AG08395 (cell line): ENCODE measurements around the gene ART3.
"Not testable (repeated sequence)": the region's sequence is repeated elsewhere in the genome, so short reads cannot be mapped to it uniquely, and the experiment has no call there.

ENCODE experiments used
- DNase-seq: peaks from one replicate; pipeline ENCODE4 v3.0.0; 2012; ENCODE audit warnings: mixed read lengths, low spot score

ART3 gene

DNA sequence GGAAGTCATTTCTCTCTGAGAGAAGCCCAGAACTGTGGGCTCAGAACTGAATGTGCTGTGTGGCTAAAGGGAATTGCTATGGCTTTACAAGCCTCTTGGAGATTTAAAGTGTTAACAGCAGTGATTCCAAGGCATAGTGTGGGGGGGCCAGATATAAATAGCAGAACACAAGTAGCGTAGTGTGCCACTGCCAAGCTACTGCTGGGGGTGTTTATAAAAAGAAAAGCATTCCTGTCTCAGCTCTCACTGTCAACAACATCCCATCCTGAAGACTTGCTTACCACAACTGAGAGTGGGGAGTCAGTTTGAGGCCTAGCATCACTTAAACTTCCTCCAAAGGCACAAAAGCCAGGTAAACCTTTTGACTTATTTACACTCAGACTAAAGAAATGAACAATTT lies at the start of gene ART3:
TSS of gene ART3 (plus strand) at position 242 of the 400 bp plus-strand sequence. CDS start 1,181 bp downstream, outside the sequence.
- DNase-seq: no peak

DNA sequence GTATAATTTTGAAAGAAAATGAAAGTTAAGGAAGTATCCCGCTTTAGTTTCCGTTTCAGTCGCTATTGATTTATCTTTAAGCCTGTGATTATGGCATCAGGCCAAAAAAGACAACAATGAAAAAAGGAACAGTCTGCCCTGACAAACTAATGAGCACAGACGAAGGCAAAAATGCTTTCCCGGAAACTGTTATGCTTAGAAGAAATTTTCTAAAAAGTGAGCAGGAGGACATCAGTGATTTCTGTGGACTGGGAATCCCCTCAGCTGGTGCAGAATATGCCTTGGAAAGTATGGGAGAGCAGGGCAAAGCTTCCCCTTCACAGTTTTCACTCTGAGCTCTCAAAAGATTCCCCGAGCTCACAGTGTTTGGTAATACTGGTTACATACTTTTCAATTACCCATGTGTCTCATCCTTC lies 46.2 kb upstream of the ART3 start:
- no peak for DNase-seq

- no peak for DNase-seq
Observed at GRCh38 chr4:76029300-76029699, 45.2 kb upstream of the ART3 start.

DNA sequence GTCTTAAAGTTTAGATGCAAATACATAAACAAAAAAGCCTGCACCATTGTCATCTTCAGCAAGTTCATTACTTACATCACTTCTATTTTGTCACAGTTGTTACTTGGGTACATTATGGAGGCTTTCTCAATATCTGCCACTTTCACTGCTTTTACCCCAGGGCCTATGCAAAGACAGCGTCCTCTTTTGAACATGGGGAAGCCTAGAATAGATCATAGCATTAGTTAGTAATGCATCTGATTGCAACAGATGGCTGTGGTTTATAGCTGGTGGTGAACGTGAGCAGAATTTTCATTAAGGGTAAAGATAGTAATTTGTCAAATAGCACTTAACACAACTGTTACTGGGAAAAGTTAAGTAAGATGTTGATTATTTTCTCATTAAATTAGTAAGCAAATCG lies 39.4 kb upstream of the ART3 start:
- DNase-seq: no peak

DNA sequence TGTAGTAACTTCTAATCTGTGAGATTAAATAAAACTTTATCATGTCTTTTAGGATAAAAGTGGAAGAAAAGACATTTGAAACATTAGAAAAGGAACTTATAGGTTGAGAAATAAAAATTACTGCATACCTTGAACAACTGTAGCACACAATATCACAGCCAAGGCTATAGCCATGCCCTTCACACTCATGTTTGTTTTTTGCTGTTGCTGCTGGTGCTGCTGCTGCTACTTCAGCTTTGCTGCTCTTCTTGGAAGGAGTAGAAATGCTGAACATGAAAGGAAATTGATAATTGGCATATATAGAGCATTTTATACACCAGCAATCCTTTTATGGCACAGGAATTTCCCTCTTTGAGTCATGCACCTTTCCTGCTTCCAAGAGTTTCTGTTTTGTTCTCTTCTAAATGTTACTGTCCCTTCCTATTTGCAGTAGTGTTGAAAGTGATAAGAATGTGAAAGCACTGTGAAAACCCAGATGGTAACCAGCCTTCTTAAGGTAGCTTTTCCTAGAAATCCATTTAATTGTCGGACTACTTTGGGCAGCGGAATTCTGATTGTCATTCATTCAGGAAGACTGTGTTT lies 38.6 kb upstream of the ART3 start, which contains the start of gene CXCL11:
TSS of gene CXCL11 (minus strand) at position 272 of the 582 bp plus-strand sequence. CDS start at position 189, 83 bp downstream.
- DNase-seq: no peak

DNA sequence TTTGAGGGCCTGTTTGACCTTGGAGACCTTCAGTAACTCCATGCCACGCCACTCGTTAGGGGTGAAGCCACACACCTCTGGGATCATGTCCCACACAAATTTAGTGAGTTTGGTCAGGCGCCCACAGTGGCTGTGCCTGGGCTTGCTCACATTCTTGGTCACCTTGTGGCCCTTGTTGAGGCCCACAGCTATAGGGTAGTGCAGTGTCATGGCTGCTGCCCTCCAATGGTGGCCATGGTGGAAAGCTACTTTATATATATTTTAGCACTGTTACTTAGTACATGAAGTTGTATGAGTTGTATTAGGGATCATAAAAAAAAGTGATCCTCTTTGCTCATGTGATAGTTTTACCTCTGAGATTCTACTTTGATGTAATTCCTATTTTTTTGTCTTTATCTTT lies 37.7 kb upstream of the ART3 start:
- no peak for DNase-seq

DNA sequence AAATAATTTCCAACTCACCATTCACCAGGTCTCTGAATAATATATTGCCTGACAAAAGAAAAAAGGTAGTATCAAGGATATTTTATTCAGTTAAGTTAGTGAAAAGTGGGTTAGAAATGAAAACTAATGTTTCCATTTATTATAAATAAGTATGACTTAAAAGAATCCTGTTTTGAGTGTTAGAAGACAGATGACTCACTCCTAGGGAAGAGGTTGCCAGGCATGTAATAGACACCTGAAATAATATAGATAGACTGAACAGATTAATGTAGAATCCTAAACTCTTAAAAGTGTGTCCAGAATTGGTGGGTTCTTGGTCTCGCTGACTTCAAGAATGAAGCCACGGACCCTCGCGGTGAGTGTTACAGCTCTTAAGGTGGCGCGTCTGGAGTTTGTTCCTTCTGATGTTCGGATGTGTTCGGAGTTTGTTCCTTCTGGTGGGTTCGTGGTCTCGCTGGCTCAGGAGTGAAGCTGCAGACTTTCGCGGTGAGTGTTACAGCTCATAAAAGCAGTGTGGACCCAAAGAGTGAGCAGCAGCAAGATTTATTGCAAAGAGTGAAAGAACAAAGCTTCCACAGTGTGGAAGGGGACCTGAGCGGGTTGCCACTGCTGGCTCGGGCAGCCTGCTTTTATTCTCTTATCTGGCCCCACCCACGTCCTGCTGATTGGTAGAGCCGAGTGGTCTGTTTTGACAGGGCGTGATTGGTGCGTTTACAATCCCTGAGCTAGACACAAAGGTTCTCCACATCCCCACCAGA lies 32.1 kb upstream of the ART3 start:
- DNase-seq: not testable (repeated sequence)

GRCh38 chr4:76043306-76043705 lies 31.2 kb upstream of the ART3 start:
- not testable (repeated sequence) for DNase-seq

DNA sequence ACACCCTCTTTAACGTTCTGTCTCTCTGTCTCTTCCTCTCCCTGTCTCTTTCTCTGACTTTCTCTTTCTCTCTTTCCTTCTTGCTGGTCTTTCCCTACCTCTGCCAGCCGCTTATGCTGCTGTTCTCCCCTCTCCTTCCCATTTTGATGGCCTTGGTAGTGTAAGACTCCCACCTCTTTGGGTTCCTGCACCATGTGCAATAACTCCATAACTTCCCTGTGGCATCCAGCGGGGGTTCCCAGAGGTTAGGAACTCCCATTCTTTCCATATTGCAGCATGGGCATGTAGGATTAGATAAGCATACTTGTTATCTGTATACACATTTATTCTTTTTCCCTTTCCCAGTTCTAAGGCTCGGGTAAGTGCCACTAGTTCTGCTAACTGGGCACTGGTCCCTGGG lies 29.8 kb upstream of the ART3 start:
- not testable (repeated sequence) for DNase-seq

DNA sequence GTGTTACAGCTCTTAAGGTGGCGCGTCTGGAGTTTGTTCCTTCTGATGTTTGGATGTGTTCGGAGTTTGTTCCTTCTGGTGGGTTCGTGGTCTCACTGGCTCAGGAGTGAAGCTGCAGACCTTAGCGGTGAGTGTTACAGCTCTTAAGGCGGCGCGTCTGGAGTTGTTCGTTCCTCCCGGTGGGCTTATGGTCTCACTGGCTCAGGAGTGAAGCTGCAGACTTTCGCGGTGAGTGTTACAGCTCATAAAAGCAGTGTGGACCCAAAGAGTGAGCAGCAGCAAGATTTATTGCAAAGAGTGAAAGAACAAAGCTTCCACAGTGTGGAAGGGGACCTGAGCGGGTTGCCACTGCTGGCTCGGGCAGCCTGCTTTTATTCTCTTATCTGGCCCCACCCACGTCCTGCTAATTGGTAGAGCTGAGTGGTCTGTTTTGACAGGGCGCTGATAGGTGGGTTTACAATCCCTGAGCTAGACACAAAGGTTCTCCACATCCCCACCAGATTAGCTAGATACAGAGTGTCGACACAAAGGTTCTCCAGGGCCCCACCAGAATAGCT lies 24.6 kb upstream of the ART3 start:
- not testable (repeated sequence) for DNase-seq

DNA sequence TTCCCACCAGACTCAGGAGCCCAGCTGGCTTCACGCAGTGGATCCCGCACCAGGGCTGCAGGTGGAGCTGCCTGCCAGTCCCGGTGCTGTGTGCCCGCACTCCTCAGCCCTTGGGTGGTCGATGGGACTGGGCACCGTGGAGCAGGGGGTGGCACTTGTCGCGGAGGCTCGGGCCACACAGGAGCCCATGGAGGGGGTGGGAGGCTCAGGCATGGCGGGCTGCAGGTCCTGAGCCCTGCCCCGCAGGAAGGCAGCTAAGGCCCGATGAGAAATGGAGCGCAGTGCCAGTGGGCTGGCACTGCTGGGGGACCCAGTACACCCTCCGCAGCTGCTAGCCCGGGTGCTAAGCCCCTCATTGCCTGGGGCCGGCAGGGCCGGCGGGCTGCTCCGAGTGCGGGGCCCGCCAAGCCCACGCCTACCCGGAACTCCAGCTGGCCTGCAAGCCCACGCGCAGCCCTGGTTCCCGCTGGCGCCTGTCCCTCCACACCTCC lies 23.9 kb upstream of the ART3 start:
- DNase-seq: not testable (repeated sequence)

GRCh38 chr4:76053730-76054129 lies 20.8 kb upstream of the ART3 start:
- DNase-seq: no peak

- DNase-seq: no peak
Observed at GRCh38 chr4:76055016-76055415, 19.5 kb upstream of the ART3 start.

GRCh38 chr4:76055421-76055820 lies 19.1 kb upstream of the ART3 start:
- no peak for DNase-seq

DNA sequence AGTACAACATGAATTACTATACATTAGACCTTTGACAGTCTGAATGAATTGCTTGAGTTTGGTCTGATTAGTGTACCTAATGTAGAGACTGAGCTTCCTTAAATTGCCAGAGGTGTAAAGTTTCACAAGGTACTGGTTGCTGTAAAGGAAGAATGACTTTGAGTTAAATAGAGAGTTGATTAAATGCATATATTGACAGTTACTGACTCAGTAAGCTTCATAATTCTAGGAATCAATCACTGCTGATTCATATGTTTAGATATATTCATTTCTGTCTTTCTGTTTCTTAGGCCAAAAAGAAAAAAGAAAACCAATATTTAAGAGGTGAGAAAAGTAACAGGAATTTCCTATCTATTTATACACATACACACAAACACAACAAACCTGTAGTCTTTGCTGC lies 16.2 kb upstream of the ART3 start:
- DNase-seq: no peak

GRCh38 chr4:76058888-76059426 lies 15.6 kb upstream of the ART3 start:
- DNase-seq: no peak

DNA sequence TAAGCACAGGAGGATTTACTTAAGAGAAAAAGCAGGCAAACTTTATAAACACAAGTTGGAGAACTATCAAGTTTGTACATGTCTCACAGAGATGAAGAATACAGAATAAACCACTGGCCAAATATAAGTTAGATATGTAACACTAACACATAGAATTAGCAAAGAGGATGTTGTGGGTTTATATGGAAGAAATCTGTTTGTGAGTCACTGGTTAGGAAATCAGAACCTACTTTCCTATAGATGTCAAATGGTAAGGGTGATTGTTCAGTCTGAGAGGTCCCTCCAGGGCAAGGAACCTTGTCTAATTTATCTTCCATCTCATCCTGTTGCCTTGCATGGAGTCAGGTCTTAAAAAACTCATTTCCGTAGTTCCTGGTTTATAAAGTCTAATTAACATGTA lies 14.8 kb upstream of the ART3 start:
- no peak for DNase-seq

GRCh38 chr4:76060506-76060905 lies 14.0 kb upstream of the ART3 start:
- no peak for DNase-seq

DNA sequence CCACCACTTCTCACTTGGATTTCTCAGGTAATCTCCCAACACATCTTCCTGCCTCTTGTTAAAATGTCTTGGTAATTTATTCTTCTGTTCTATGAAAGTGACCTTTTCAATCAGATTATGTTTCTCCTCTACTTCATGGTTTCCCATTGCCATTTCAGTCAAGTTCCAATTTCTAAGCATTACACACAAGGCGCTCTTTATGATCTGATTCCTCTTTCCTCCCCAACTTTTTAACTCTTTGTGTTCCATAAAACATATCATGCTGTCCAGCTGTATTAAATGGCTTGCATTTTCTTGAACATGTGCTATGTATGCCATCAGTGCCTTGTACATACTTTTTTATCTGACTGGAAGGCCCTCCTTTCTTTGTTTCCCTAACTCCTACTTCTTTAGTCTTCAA lies 13.1 kb upstream of the ART3 start:
- DNase-seq: no peak

DNA sequence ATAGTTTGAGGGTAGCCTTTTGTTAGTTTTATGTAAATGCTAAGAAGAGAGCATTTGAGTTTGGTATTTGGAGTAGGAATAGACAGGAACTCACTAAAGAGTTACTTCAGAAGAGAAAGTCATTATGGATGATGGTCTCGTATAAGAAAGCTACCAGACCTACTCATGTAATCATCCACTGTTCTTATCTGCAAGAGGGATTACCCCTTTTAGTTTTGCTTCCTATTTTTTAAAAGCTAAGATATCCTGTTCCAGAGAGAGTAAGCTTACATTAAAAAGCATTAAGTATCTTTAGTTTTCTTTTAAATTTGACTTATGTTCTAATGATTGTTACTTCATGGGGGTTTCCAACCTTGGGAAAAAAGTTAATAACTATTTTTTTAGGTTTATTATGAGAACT lies 12.5 kb upstream of the ART3 start:
- DNase-seq: no peak

- DNase-seq: no peak
Observed at GRCh38 chr4:76066546-76066945, 8.0 kb upstream of the ART3 start.

DNA sequence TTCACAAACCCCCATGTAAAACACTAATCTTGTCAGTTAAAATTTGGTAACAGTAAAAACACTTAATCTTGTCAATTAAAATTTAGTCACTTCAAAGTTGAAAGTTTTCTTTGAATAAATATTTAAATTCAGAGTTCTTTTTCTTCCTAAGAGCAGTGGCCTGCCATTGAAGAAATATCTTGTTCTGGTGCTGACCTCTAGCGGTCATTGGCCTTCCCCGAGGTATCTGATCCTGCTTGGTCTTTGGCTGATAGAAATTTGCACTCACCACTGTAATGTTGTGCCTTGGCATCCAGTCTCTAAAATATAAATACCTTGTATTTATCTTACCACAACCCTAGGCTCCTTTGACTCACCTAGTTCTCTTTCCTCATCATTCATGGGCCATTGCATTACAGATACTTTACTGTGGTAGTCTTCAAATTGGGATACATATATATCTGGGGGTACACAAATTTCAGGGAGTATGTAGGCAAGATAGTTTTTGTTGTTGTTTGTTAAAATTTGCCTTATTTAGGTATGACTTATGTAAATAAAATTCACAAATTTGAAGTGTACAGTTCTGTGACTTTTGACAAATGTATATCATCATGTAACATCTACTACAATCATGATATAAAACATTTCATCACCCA lies 6.7 kb upstream of the ART3 start:
- peak; percentile 82 for DNase-seq
